Adipose tissue (tissue), 3 donors: ENCODE data around the gene TMEM86A. TPM values are rescaled to one million over a fixed set of nuclear protein-coding genes. Genes with fewer than 3 reads are reported as not detected.
A peak's percentile ranks its signal among the peaks of the same experiment; 100 is the strongest.
"Not testable (repeated sequence)": the region's sequence is repeated elsewhere in the genome, so short reads cannot be mapped to it uniquely, and the experiment has no call there.

ENCODE experiments used
- H3K27ac ChIP-seq: one replicate; pipeline ENCODE4 v1.5.1; 2013; ENCODE audit warnings: low read depth, low read length
- WGBS, 3 donors: extraction: QIAGEN DNeasy Blood & Tissue Kit; methylation state at CpG; one replicate each; pipeline ENCODE4 v1.1.7; 2013; 5-methylcytosine and 5-hydroxymethylcytosine counted together
- polyA plus RNA-seq, 3 donors: library from polyadenylated mRNA; stranded (reverse); fragments of 200-250 nt; gene quantifications; one replicate each; pipeline ENCODE4 v1.2.3, GENCODE V29; 2013
- donor health status: healthy with polysubstance abuse.
- donor health status: Bipolar disorder and iron deficiency.
- donor health status: healthy.

TMEM86A gene
- polyA plus RNA-seq: 1 to 10 TPM; 1.2 to 2.5 (median 1.5) TPM

- 1% methylated on average over 80 to 98 of the region's 98 CpGs for WGBS, 3 donors
- peak within 1 kb of the TSS; percentile 22 for H3K27ac ChIP-seq
Observed at GRCh38 chr11:18698341-18699268, at the start of gene TMEM86A. Gene TMEM86A (plus strand): TSS chr11:18698779. CDS start chr11:18698887, 108 bp downstream.

- no peak overlapping the region for H3K27ac ChIP-seq
- 67 to 88% (median 71%) methylated on average over 4 of the region's 4 CpGs for WGBS, 3 donors
Observed at GRCh38 chr11:18650353-18650752, 48.2 kb upstream of the TMEM86A start.

GRCh38 chr11:18650859-18651557 is 47.6 kb upstream of the TMEM86A start:
- no peak overlapping the region for H3K27ac ChIP-seq
- 73 to 81% (median 73%) methylated on average over 19 of the region's 19 CpGs for WGBS, 3 donors

GRCh38 chr11:18657673-18658072 is 40.9 kb upstream of the TMEM86A start:
- 85 to 91% (median 91%) methylated on average over 5 of the region's 5 CpGs for WGBS, 3 donors
- H3K27ac ChIP-seq: no peak overlapping the region

- H3K27ac ChIP-seq: not testable (repeated sequence)
- WGBS, 3 donors: 45 to 93% (median 79%) methylated on average over 10 of the region's 10 CpGs
Observed at GRCh38 chr11:18665353-18665872, 33.2 kb upstream of the TMEM86A start.

- H3K27ac ChIP-seq: no peak overlapping the region
- WGBS, 3 donors: 77 to 89% (median 88%) methylated on average over 4 of the region's 4 CpGs
Observed at GRCh38 chr11:18668131-18668530, 30.4 kb upstream of the TMEM86A start.

- no peak overlapping the region for H3K27ac ChIP-seq
- 12 to 22% (median 20%) methylated on average over 2 of the region's 2 CpGs for WGBS, 3 donors
Observed at GRCh38 chr11:18669219-18669596, 29.4 kb upstream of the TMEM86A start.

- 44 to 88% (median 74%) methylated on average over 4 of the region's 4 CpGs for WGBS, 3 donors
Observed at GRCh38 chr11:18669711-18670110, 28.9 kb upstream of the TMEM86A start.

GRCh38 chr11:18671246-18671645 is 27.3 kb upstream of the TMEM86A start:
- WGBS, 3 donors: 79 to 93% (median 88%) methylated on average over 2 of the region's 2 CpGs
- no peak overlapping the region for H3K27ac ChIP-seq

More at GRCh38 chr11:18669711-18670110, 28.9 kb upstream of the TMEM86A start:
- H3K27ac ChIP-seq: no peak overlapping the region

- WGBS, 3 donors: 59 to 83% (median 61%) methylated on average over 7 of the region's 7 CpGs
- not testable (repeated sequence) for H3K27ac ChIP-seq
Observed at GRCh38 chr11:18672209-18672608, 26.4 kb upstream of the TMEM86A start.

GRCh38 chr11:18676803-18677202 is 21.8 kb upstream of the TMEM86A start:
- 64 to 90% (median 65%) methylated on average over 4 of the region's 4 CpGs for WGBS, 3 donors
- no peak overlapping the region for H3K27ac ChIP-seq

GRCh38 chr11:18677560-18677959 is 21.0 kb upstream of the TMEM86A start:
- H3K27ac ChIP-seq: no peak overlapping the region
- 90 to 94% (median 93%) methylated on average over 3 of the region's 3 CpGs for WGBS, 3 donors

GRCh38 chr11:18681949-18682348 is 16.6 kb upstream of the TMEM86A start:
- WGBS, 3 donors: 90 to 100% (median 92%) methylated on average over 1 of the region's 1 CpG
- not testable (repeated sequence) for H3K27ac ChIP-seq

- WGBS, 3 donors: 93 to 97% (median 95%) methylated on average over 3 of the region's 3 CpGs
Observed at GRCh38 chr11:18682466-18682865, 16.1 kb upstream of the TMEM86A start.

GRCh38 chr11:18684267-18684666 is 14.3 kb upstream of the TMEM86A start:
- 23 to 93% (median 82%) methylated on average over 1 of the region's 1 CpG for WGBS, 3 donors
- H3K27ac ChIP-seq: no peak overlapping the region

More at GRCh38 chr11:18682466-18682865, 16.1 kb upstream of the TMEM86A start:
- no peak overlapping the region for H3K27ac ChIP-seq

- 62 to 86% (median 85%) methylated on average over 4 of the region's 4 CpGs for WGBS, 3 donors
- not testable (repeated sequence) for H3K27ac ChIP-seq
Observed at GRCh38 chr11:18691467-18692140, 7.0 kb upstream of the TMEM86A start.

- 58 to 67% (median 66%) methylated on average over 9 of the region's 9 CpGs for WGBS, 3 donors
- no peak overlapping the region for H3K27ac ChIP-seq
Observed at GRCh38 chr11:18692941-18693760, 5.4 kb upstream of the TMEM86A start.
